Left forelimb (tissue), 1 donor: ENCODE results near the gene SALL2.
A peak's percentile ranks its signal among the peaks of the same experiment; 100 is the strongest.
"Not testable (repeated sequence)": the region's sequence is repeated elsewhere in the genome, so short reads cannot be mapped to it uniquely, and the experiment has no call there.

ENCODE experiments used
- DNase-seq: peaks from one replicate; pipeline ENCODE4 v3.0.0-alpha.2; 2018; ENCODE audit warnings: low spot score

Gene SALL2

GRCh38 chr14:21525962-21526671, at the start of gene SALL2:
TSS of gene SALL2 (minus strand) at chr14:21526346. CDS start at chr14:21526127, 219 bp downstream.
- peak; percentile 87 for DNase-seq

- no peak for DNase-seq
Observed at GRCh38 chr14:21575661-21576060, 49.5 kb upstream of the SALL2 start.

- no peak for DNase-seq
Observed at GRCh38 chr14:21572604-21573003, 46.5 kb upstream of the SALL2 start.

GRCh38 chr14:21558703-21559170, 32.6 kb upstream of the SALL2 start:
- no peak for DNase-seq

GRCh38 chr14:21557084-21557901, 31.1 kb upstream of the SALL2 start:
- peak; percentile 79 for DNase-seq

- no peak for DNase-seq
Observed at GRCh38 chr14:21556378-21557083, 30.4 kb upstream of the SALL2 start.

GRCh38 chr14:21553266-21553665, 27.1 kb upstream of the SALL2 start:
- DNase-seq: no peak

GRCh38 chr14:21544588-21544987, 18.4 kb upstream of the SALL2 start:
- DNase-seq: not testable (repeated sequence)

GRCh38 chr14:21543963-21544362, 17.8 kb upstream of the SALL2 start:
- DNase-seq: no peak

- no peak for DNase-seq
Observed at GRCh38 chr14:21543521-21543960, 17.4 kb upstream of the SALL2 start.

- no peak for DNase-seq
Observed at GRCh38 chr14:21541413-21542074, 15.4 kb upstream of the SALL2 start.

- no peak for DNase-seq
Observed at GRCh38 chr14:21539189-21539940, 13.2 kb upstream of the SALL2 start.

GRCh38 chr14:21537090-21537424, 10.9 kb upstream of the SALL2 start:
- no peak for DNase-seq

GRCh38 chr14:21536418-21537089, 10.4 kb upstream of the SALL2 start:
- DNase-seq: no peak

GRCh38 chr14:21535545-21536417, 9.6 kb upstream of the SALL2 start:
- DNase-seq: no peak

- DNase-seq: no peak
Observed at GRCh38 chr14:21534576-21534975, 8.4 kb upstream of the SALL2 start.

- no peak for DNase-seq
Observed at GRCh38 chr14:21533294-21533693, 7.1 kb upstream of the SALL2 start.

- DNase-seq: no peak
Observed at GRCh38 chr14:21529515-21529914, 3.4 kb upstream of the SALL2 start.
